Sigmoid colon (tissue), 7 donors: ENCODE measurements around the gene TBCD. TPM values are rescaled to one million over a fixed set of nuclear protein-coding genes. Genes with fewer than 3 reads are reported as not detected.

Experiments used
- DNase-seq: peaks from one replicate; pipeline ENCODE4 v3.0.0-alpha.2; 2019
- H3K27ac ChIP-seq, 4 donors: fragments of 200-600 bp; sonication (generic); one replicate each; pipeline ENCODE4 v1.5.1; 2016 to 2019; ENCODE audit warnings: mild to moderate bottlenecking in 1 of 4
- H3K27me3 ChIP-seq, 3 donors: fragments of 200-600 bp; sonication (generic); one replicate each; pipeline ENCODE4 v1.5.1; 2019; ENCODE audit warnings: mild to moderate bottlenecking in 1 of 3
- H3K36me3 ChIP-seq, 4 donors: fragments of 200-600 bp; sonication (generic); one replicate each; pipeline ENCODE4 v1.5.1; 2016 to 2019
- H3K4me1 ChIP-seq, 4 donors: fragments of 200-600 bp; sonication (generic); one replicate each; pipeline ENCODE4 v1.5.1; 2017 to 2019
- H3K4me3 ChIP-seq, 4 donors: fragments of 200-600 bp; sonication (generic); one replicate each; pipeline ENCODE4 v1.5.1; 2017 to 2019; ENCODE audit warnings: mild to moderate bottlenecking in 2 of 4, moderate library complexity in 1 of 4
- H3K9me3 ChIP-seq, 4 donors: fragments of 200-600 bp in 3 of 4; sonication (generic) in 3 of 4; one replicate each; pipeline versions ENCODE4 v1.5.1 to v1.6.1; 2013 to 2019
- EP300 ChIP-seq, 4 donors: sonication (generic); formaldehyde crosslinking; IDR thresholded peaks; one replicate each; pipeline ENCODE4 v1.6.1; 2017; ENCODE audit warnings: antibody characterized with exemption in 4 of 4
- POLR2A ChIP-seq, 2 donors: fragments of 450-650 bp; IDR thresholded peaks; one replicate each; pipeline ENCODE4 v1.6.1; 2016; ENCODE audit warnings: antibody characterized with exemption in 2 of 2, mild to moderate bottlenecking in 2 of 2, moderate library complexity in 2 of 2
- POLR2AphosphoS5 ChIP-seq, 4 donors: sonication (generic); formaldehyde crosslinking; IDR thresholded peaks; one replicate each; pipeline ENCODE4 v1.6.1; 2017; ENCODE audit warnings: antibody characterized with exemption in 4 of 4
- WGBS, 2 donors: extraction: QIAGEN DNeasy Blood & Tissue Kit; methylation state at CpG; one replicate each; pipeline ENCODE4 v1.1.7; 2013; 5-methylcytosine and 5-hydroxymethylcytosine counted together
- intact Hi-C: fragments of 100-400 bp; cut with DNase I; formaldehyde crosslinking; loops from one replicate; pipeline ENCODE4 v1.15.1; 2023
- polyA plus RNA-seq, 3 donors: library from polyadenylated mRNA; stranded (reverse); fragments of 200-250 nt; gene quantifications; one replicate each; pipeline ENCODE4 v1.2.3, GENCODE V29; 2013
- total RNA-seq, 4 donors: library from RNA; depleted of rRNA; stranded (reverse); fragments of >200 nt; gene quantifications; one replicate each; pipeline ENCODE4 v1.1.0, GENCODE V29; 2016
- TF ChIP-seq, protein P1 (sequence below), 4 experiments: fragments of 450-650 bp in 3 of 4; fragments of 200-600 bp in 1 of 4; IDR thresholded peaks; one replicate each; pipeline ENCODE4 v1.5.1; 2016 to 2019; ENCODE audit warnings: antibody characterized with exemption in 4 of 4, mild to moderate bottlenecking in 3 of 4, moderate library complexity in 2 of 4
- donor health status: healthy with polysubstance abuse.
- donor health status: Bipolar disorder and iron deficiency.
- donor health status: healthy.

The TBCD gene
- total and polyA plus RNA-seq, 7 donors, result 11.1 to 77.4 (median 34.2) TPM

DNA sequence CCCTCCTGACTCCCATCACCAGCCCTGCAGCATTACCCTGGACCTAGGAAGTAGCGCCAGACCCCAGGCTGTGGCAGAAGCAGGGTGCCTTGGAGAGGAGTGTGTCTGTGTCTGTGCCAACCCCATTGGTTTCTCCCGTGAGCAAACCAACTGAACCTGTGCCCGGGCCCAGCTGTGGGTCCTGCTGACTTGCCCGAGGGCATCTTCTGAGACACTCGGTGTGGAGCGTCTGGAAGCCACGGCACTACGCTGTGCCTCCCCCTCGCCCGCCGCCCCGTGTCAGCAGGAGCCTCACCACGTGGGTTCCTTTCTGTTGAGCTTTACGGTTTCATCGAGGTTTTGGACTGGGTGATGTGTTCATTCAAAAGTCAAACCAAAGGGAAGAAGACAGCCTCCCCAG is 60.2 kb downstream of the TBCD start:
- peaks cover 0 to 6% (median 3%) of the 10 kb centered on the region in 4 donors for H3K4me1 ChIP-seq
- 91 to 92% methylated on average over 15 of the region's 15 CpGs for WGBS, 2 donors
- intact Hi-C loops, result no loop called here

DNA sequence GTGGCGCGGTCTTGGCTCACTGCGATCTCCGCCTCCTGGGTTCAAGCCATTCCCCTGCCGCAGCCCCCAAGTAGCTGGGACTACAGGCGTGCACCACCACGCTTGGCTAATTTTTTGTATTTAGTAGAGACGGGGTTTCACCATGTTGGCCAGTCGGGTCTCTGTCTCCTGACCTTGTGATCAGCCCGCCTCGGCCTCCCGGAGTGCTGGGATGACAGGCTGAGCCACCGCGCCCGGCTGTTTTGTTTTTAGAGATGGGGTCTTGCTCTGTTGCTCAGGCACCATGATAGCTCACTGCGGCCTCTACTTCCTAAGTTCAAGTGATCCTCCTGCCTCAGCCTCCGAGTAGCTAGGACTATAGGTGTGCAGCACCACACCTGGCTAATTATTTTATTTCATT is 60.7 kb downstream of the TBCD start:
- Histone ChIP-seq H3K4me3 (no peak overlapping the region), H3K4me1 (peaks cover 0 to 6% (median 3%) of the 10 kb centered on the region in 4 donors), H3K36me3 (peaks cover 0 to 47% (median 9%) of the 10 kb centered on the region in 4 donors), H3K27me3 (no peaks in the 10 kb centered on the region), H3K27ac (no peak overlapping the region), H3K9me3 (no peaks in the 10 kb centered on the region)
- WGBS, 2 donors, result 97 to 98% methylated on average over 17 of the region's 17 CpGs
- TF ChIP-seq POLR2A (IDR thresholded peaks at IDR 0.05), result no peak
- TF ChIP-seq EP300 (IDR thresholded peaks at IDR 0.05), result no peak
- no peak for TF ChIP-seq POLR2AphosphoS5 (IDR thresholded peaks at IDR 0.05)
- TF ChIP-seq, protein P1, sequence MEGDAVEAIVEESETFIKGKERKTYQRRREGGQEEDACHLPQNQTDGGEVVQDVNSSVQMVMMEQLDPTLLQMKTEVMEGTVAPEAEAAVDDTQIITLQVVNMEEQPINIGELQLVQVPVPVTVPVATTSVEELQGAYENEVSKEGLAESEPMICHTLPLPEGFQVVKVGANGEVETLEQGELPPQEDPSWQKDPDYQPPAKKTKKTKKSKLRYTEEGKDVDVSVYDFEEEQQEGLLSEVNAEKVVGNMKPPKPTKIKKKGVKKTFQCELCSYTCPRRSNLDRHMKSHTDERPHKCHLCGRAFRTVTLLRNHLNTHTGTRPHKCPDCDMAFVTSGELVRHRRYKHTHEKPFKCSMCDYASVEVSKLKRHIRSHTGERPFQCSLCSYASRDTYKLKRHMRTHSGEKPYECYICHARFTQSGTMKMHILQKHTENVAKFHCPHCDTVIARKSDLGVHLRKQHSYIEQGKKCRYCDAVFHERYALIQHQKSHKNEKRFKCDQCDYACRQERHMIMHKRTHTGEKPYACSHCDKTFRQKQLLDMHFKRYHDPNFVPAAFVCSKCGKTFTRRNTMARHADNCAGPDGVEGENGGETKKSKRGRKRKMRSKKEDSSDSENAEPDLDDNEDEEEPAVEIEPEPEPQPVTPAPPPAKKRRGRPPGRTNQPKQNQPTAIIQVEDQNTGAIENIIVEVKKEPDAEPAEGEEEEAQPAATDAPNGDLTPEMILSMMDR (IDR thresholded peaks at IDR 0.05), result no peak
- intact Hi-C loops, result no loop called here
- DNase-seq, result no peak

More for the DNA sequence above, 60.2 kb downstream of the TBCD start:
- H3K4me3 ChIP-seq, result no peak overlapping the region
- TF ChIP-seq POLR2AphosphoS5 (IDR thresholded peaks at IDR 0.05), result no peak
- TF ChIP-seq, protein P1 (IDR thresholded peaks at IDR 0.05), result no peak
- TF ChIP-seq POLR2A (IDR thresholded peaks at IDR 0.05), result no peak
- TF ChIP-seq EP300 (IDR thresholded peaks at IDR 0.05), result no peak
- no peaks in the 10 kb centered on the region for H3K9me3 ChIP-seq
- peaks cover 0 to 47% (median 9%) of the 10 kb centered on the region in 4 donors for H3K36me3 ChIP-seq
- no peaks in the 10 kb centered on the region for H3K27me3 ChIP-seq
- no peak for DNase-seq
- H3K27ac ChIP-seq, result no peak overlapping the region

DNA sequence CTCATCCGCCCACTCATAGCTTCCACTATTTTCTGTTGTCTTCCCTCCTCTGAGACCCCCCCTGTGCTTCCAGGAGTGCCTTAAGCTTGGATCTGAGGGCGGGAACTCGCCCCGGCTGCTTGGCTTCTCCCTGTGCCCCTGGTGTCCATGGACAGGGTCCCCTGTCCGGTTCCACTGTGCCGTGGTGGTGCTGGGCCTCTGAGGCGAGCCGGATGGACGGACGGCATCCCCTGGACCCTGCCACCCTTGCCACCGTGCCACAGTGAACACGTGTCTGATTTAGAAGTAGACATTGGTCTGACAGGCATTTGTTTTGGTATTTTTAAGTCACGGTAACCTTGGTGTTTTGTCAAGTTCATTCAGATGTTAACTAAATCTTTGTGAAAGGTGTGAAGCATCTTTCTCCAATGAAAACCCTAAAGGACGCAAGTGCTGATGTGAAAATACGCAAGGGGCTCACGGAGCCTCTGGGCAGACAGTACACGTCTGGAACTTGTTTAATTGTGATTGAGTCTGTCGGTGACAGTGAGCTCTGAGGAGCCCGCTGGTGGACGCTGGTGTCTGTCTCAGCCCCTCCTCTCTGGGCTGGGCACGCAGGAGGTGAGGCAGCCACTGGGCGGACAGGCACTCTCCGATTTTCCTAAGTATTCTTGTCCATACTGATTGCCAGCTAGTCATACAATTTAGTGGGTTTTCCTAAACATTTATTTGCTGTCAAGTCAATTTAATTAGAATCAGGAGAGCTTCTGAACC is 61.6 kb downstream of the TBCD start:
- WGBS, 2 donors, result 94 to 95% methylated on average over 23 of the region's 23 CpGs
- H3K27ac ChIP-seq, result no peak overlapping the region
- H3K4me3 ChIP-seq, result no peak overlapping the region
- DNase-seq, result no peak
- H3K27me3 ChIP-seq, result no peaks in the 10 kb centered on the region
- TF ChIP-seq POLR2AphosphoS5 (IDR thresholded peaks at IDR 0.05), result no peak
- TF ChIP-seq POLR2A (IDR thresholded peaks at IDR 0.05), result no peak
- TF ChIP-seq, protein P1 (IDR thresholded peaks at IDR 0.05), result no peak
- no peak for TF ChIP-seq EP300 (IDR thresholded peaks at IDR 0.05)
- H3K36me3 ChIP-seq, result peaks cover 4 to 50% (median 9%) of the 10 kb centered on the region in 4 donors
- no peaks in the 10 kb centered on the region for H3K9me3 ChIP-seq
- intact Hi-C loops, result no loop called here
- peaks cover 0 to 6% (median 3%) of the 10 kb centered on the region in 4 donors for H3K4me1 ChIP-seq

DNA sequence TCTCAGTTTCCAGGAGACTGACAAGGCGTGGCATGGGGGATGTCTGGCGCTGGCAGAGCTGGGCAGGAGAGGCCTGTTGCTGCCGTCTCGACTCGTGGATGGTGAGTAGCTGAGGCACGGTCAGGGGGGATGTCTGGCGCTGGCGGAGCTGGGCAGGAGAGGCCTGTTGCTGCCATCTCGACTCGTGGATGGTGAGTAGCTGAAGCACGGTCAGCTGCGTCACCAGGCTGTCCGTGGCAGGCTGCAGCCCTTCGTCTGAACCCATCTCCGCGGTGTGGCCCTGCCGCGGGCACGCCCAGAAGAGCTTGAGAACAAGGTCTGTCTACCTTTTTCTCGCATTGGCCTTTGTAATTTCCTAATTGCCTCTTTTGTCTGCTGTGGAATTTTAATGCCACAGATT is 63.0 kb downstream of the TBCD start:
- Histone ChIP-seq H3K27ac (no peak overlapping the region), H3K9me3 (peaks cover 0 to 4% (median 0%) of the 10 kb centered on the region in 4 donors), H3K36me3 (peaks cover 6 to 62% (median 9%) of the 10 kb centered on the region in 4 donors), H3K4me3 (no peak overlapping the region), H3K4me1 (peaks cover 0 to 1% (median under 1%) of the 10 kb centered on the region in 4 donors), H3K27me3 (no peaks in the 10 kb centered on the region)
- intact Hi-C loops, result no loop called here
- TF ChIP-seq EP300 (IDR thresholded peaks at IDR 0.05), result no peak
- 35 to 82% methylated on average over 20 of the region's 20 CpGs for WGBS, 2 donors
- DNase-seq, result no peak

DNA sequence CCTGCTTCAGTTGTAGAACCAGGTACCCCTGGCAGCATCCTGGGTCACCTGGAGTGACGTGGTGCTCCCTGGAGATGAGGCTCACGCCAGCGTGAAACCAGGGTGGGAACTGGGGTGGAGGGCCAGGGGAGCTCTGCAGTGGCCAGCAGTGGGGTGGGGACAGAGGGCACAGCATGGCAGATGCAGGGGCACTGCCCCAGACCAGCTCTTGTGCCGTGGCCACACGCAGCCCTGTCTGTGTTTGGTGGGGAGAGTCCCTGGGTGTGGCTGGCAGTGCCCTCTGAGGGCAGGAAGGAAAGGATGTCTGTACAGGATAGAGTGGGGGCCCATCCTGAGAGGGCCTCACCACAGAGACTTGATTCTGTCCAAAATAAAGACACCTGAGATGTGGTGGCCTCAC is 63.5 kb downstream of the TBCD start:
- TF ChIP-seq EP300 (IDR thresholded peaks at IDR 0.05), result no peak
- TF ChIP-seq POLR2A (IDR thresholded peaks at IDR 0.05), result no peak
- 24 to 69% methylated on average over 5 of the region's 5 CpGs for WGBS, 2 donors
- Histone ChIP-seq H3K27me3 (no peaks in the 10 kb centered on the region), H3K27ac (no peak overlapping the region), H3K4me3 (no peak overlapping the region), H3K36me3 (peaks cover 6 to 62% (median 9%) of the 10 kb centered on the region in 4 donors), H3K9me3 (peaks cover 0 to 8% (median 2%) of the 10 kb centered on the region in 4 donors), H3K4me1 (no peaks in the 10 kb centered on the region)
- intact Hi-C loops, result no loop called here
- DNase-seq, result no peak
